ENCODE measurements around the gene ENDOV. TPM values are rescaled to one million over a fixed set of nuclear protein-coding genes. Genes with fewer than 3 reads are reported as not detected.
A peak's percentile ranks its signal among the peaks of the same experiment; 100 is the strongest.

ENDOV gene
- total and polyA plus RNA-seq, 2 of the 13 experiments (the other 11 are each of a cell fraction or from before 2014, with no cell fraction given), result 15.1 to 17.1 TPM

GRCh38 chr17:80414508-80414802 is 512 bp upstream of the ENDOV start (continued):
- TF ChIP-seq ZNF678 (CRISPR knock-in tag; IDR thresholded peaks at IDR 0.05), result 0 out of 2 replicates have a peak, but pooled peaks have one; percentile 25

- peak overlapping the region; percentile 93 for H3K4me2 ChIP-seq (ENCODE audit: low read depth, low read length)
- no peak for ATAC-seq
- peaks cover 7% of the 10 kb centered on the region for H3K79me2 ChIP-seq (ENCODE audit: insufficient read depth, low read length)
- peak overlapping the region; percentile 72 to 99 (median 90) for H3K4me3 ChIP-seq (replicated peaks in 1 of 3; ENCODE audit: insufficient read depth in 1 of 3, low read depth in 2 of 3, low read length in 3 of 3)
- FAIRE-seq, result no peak
- WGBS (ENCODE audit: low lambda C conversion rate), result 12% methylated on average over 24 of the region's 39 CpGs
- no peak for DNase-seq (ENCODE audit: low spot score)
- CTCF ChIA-PET (ENCODE audit: low intra/inter-chr PET ratio, low total read pairs), result no interaction called here
- peaks cover 6 to 19% of the 10 kb centered on the region in 2 experiments; a peak in 3 of 5 replicates for H3K36me3 ChIP-seq (replicated peaks in 1 of 2; ENCODE audit: control insufficient read depth in 1 of 2, insufficient read depth in 2 of 2, low read length in 2 of 2)
- peak overlapping the region; percentile 89 for H3K27ac ChIP-seq (ENCODE audit: extremely low read length, insufficient read depth, low read length)
- peak overlapping the region; percentile 92 for H3K9ac ChIP-seq (ENCODE audit: insufficient read depth, low read depth, low read length)
- in situ Hi-C loops (cut with HindIII; ENCODE audit: extremely low pct_ligation_motif_present, low pct_unique_long_range_greater_than_20kb) (no loop called here), intact Hi-C loops (cut with micrococcal nuclease; ENCODE audit: unreplicated experiment) (no loop called here)
- no peak overlapping the region for H2AFZ ChIP-seq (ENCODE audit: low read length)
- H3K9me3 ChIP-seq (ENCODE audit: low read length), result no peaks in the 10 kb centered on the region
- no TSS peak for BruUV-seq (replicated peaks)
- H4K20me1 ChIP-seq (ENCODE audit: insufficient read depth, low read length), result no peaks in the 10 kb centered on the region; the same call in 1 of the 2 replicates
- H3K27me3 ChIP-seq (ENCODE audit: control insufficient read depth in 1 of 2, insufficient read depth in 2 of 2, low read length in 2 of 2), result peaks cover 0 to 2% of the 10 kb centered on the region in 2 experiments; a peak in 3 of 5 replicates
- POLR2A ChIA-PET, result interaction anchor here (0.9 to 2.7 kb wide), 3 partner anchors 39 to 153 kb away, joined by 3 to 10 read pairs (median 4); partner anchors contain the start of gene RPTOR
- peaks cover 29% of the 10 kb centered on the region for H3K4me1 ChIP-seq (ENCODE audit: insufficient read depth, low read length)
- TF ChIP-seq ATF4 (CRISPR knock-in tag; IDR thresholded peaks at IDR 0.05) (0 out of 4 replicates have a peak, but pooled peaks of 1 of the 2 experiments have one; percentile 20), ZNF274 (CRISPR knock-in tag; IDR thresholded peaks at IDR 0.05) (no peak), ZNF512 (CRISPR knock-in tag; IDR thresholded peaks at IDR 0.05) (no peak), TCF12 (IDR thresholded peaks at IDR 0.05) (no peak), TCF12 (CRISPR knock-in tag; IDR thresholded peaks at IDR 0.05) (no peak), SYNCRIP (IDR thresholded peaks at IDR 0.05; ENCODE audit: insufficient read depth, low read depth, low read length) (no peak), STAG1 (CRISPR knock-in tag; IDR thresholded peaks at IDR 0.05) (no peak), ZNF124 (CRISPR knock-in tag; IDR thresholded peaks at IDR 0.05) (no peak), ZNF614 (CRISPR knock-in tag; IDR thresholded peaks at IDR 0.05; ENCODE audit: borderline replicate concordance) (no peak), ZNF674 (CRISPR knock-in tag; IDR thresholded peaks at IDR 0.05; ENCODE audit: low read depth) (no peak; the same call in 1 of the 2 replicates), HNF1A (IDR thresholded peaks at IDR 0.05; ENCODE audit: low read depth) (no peak), HNF1A (CRISPR knock-in tag; IDR thresholded peaks at IDR 0.05; ENCODE audit: borderline replicate concordance) (no peak), ZNF605 (CRISPR knock-in tag; IDR thresholded peaks at IDR 0.05) (peak; percentile 78; the same call in 1 of the 2 replicates)
These were observed 715 bp downstream of the ENDOV start for GRCh38 chr17:80415626-80416137.
